ENCODE results near the gene KCTD13. TPM values are rescaled to one million over a fixed set of nuclear protein-coding genes. Genes with fewer than 3 reads are reported as not detected.
A peak's percentile ranks its signal among the peaks of the same experiment; 100 is the strongest.
"Not testable (repeated sequence)": the region's sequence is repeated elsewhere in the genome, so short reads cannot be mapped to it uniquely, and the experiment has no call there.

The KCTD13 gene
- total RNA-seq, 2 experiments from 2014 or later, result 44.6 to 48.4 TPM

DNA sequence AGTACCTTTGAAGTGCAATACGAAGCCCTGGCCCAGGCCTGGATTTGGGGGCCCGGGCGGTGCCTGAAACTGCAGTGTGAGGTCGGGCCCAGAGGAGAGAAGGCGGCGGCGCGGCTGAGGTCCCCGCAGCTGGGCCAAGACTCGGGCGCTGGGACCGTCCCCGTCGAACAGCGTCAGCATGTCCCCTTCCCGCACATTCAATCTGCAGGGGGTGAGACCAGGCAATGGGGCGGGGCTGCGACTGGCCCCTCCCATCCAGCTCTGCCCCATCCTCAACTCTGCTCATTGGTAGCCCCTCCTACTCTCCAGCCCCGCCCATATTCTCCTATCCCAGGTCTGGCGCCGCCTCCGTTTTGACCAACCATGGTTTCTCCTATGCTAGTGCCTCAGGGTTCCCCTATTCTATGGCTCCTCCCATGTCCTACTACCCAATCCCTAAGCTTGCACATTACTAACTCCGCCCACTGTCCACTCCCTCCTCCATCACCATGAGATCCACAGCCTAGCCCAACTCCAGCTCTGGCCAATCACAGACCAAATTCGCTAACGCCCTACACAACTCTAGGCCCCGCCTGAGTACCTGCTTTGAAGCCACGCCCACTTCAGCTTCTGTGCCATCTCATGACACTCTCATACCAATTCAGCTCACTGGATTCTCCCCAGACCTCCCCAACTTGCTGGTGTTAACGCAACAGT lies 48.6 kb downstream of the KCTD13 start:
- Mint-ChIP-seq H3K9me3 (ENCODE audit: low read depth) (no peaks in the 10 kb centered on the region), H3K36me3 (no peaks in the 10 kb centered on the region), H3K27me3 (peaks cover 38% of the 10 kb centered on the region), H3K4me3 (no peak overlapping the region), H3K4me1 (peaks cover 14% of the 10 kb centered on the region), H3K27ac (no peak overlapping the region)
- CTCF ChIA-PET, result interaction anchor here (0.5 to 2.2 kb wide), 4 partner anchors 10 to 196 kb away, joined by 3 to 7 read pairs (median 6); no protein-coding TSS in a partner anchor
- peak; percentile 69 for DNase-seq
- peak; percentile 75 for ATAC-seq

DNA sequence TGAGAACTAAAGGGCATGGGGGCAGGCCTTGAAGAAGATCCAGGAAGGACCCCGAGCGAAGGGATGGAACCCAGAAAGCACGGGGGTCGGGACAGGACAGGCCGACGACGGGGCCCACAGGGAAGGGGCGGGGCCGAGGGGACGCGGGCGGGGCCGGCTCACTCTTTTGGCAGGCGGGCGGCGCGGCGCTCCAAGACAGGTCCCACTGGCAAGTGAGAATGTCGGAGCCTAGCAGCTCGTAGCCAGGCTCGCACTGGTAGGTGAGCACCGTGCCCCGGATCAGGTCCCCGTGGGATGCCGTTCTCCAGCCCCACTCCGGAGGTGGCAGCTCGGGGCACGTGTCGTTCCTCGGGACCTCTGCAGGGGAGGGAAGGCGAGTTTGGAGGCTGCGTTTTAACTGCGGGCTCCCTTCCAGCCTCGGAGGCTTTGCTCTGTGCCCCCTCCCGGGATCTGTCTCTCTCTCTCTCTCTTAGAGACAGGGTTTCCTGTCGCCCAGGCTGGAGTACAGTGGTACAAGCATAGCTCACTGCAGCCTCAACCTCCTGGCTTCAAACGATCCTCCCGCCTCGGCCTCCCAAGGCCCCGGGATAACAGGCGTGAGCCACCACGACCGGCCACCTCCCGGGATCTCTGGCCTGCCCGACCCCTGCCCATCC lies 49.3 kb downstream of the KCTD13 start:
- peaks cover 38% of the 10 kb centered on the region for H3K27me3 Mint-ChIP-seq
- CTCF ChIA-PET, result interaction anchor here (0.7 to 2.2 kb wide), 3 partner anchors 9 to 40 kb away, joined by 3 to 7 read pairs (median 6); no protein-coding TSS in a partner anchor
- ATAC-seq (peak; percentile 66), DNase-seq (no peak)
- H3K4me1 Mint-ChIP-seq, result peaks cover 14% of the 10 kb centered on the region
- H3K36me3 Mint-ChIP-seq, result no peaks in the 10 kb centered on the region
- H3K27ac Mint-ChIP-seq, result no peak overlapping the region
- H3K4me3 Mint-ChIP-seq, result peak overlapping the region; percentile 54
- no peaks in the 10 kb centered on the region for H3K9me3 Mint-ChIP-seq (ENCODE audit: low read depth)

DNA sequence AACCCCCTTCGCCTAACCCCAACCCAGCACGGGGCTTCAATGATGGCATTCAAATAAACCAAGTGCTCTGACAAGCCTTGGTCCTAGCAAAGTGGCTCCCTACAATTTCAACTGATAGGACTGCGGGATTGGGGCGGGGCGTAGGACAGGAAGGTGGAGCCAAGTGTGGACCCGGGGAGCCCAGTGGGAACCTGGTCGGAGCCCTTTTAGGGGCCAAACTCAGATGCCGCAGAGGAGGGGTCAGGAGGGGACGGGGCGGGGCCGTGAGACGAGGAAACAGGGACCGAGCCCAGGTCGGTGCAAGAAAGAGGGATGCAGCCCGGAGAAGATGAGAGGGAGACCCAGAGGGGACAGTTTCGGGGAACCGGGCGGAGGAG lies 49.8 kb downstream of the KCTD13 start:
- DNase-seq (no peak), ATAC-seq (no peak)
- H3K9me3 Mint-ChIP-seq (ENCODE audit: low read depth), result no peaks in the 10 kb centered on the region
- CTCF ChIA-PET, result interaction anchor here (1.6 kb wide), 1 partner anchor 156 kb away, joined by 12 read pairs; no protein-coding TSS in a partner anchor
- H3K4me1 Mint-ChIP-seq, result peaks cover 14% of the 10 kb centered on the region
- peaks cover 38% of the 10 kb centered on the region for H3K27me3 Mint-ChIP-seq
- H3K4me3 Mint-ChIP-seq, result peak overlapping the region; percentile 54
- no peak overlapping the region for H3K27ac Mint-ChIP-seq
- no peaks in the 10 kb centered on the region for H3K36me3 Mint-ChIP-seq

DNA sequence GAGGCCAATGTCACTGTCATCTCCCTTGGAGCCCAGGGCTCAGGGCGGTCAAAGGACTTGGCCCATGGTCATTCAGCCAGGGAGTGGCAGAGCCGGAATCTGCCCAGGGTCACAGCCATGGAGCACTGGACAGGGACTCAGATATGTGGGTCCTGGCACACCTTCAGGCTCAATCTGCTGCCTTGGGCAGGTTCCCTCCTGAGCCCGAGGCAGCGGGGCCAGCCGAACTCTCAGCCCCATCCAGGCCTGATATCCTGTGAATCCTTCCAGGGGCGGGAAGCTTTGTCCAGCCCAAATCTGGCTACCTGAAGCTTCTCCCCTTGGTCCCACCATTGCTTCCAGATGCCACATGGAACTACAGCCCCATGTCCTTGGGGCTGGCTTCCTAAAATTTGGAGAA lies 50.8 kb downstream of the KCTD13 start:
- Mint-ChIP-seq H3K27ac (no peak overlapping the region), H3K9me3 (ENCODE audit: low read depth) (no peaks in the 10 kb centered on the region), H3K4me1 (peaks cover 14% of the 10 kb centered on the region), H3K27me3 (peaks cover 35% of the 10 kb centered on the region), H3K36me3 (no peaks in the 10 kb centered on the region), H3K4me3 (no peak overlapping the region)
- no peak for ATAC-seq
- no peak for DNase-seq
- CTCF ChIA-PET, result interaction anchor here (1.6 kb wide), 1 partner anchor 157 kb away, joined by 12 read pairs; no protein-coding TSS in a partner anchor

DNA sequence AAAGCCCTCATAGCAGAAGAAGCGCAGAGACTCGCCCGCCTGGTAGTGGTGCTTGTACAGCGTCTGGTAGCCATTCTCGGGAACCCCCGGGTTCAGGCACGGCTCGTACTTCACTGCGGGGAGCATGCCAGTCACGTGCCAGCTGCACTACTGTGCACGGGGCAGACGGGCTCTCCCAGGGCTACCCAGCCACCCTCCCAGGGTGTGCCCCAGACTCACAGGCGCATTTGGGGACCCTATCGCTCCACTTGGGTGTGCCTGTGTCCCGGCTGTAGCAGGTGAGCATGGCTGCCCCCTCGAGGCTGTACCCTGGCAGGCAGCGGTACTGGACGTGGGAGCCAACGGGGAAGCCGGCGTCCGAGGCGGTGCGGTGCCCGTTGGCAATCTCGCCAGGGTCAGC lies 52.7 kb downstream of the KCTD13 start:
- DNase-seq (no peak), ATAC-seq (no peak)
- H3K4me3 Mint-ChIP-seq, result no peak overlapping the region
- H3K9me3 Mint-ChIP-seq (ENCODE audit: low read depth), result no peaks in the 10 kb centered on the region
- H3K27ac Mint-ChIP-seq, result no peak overlapping the region
- H3K27me3 Mint-ChIP-seq, result peaks cover 31% of the 10 kb centered on the region
- H3K36me3 Mint-ChIP-seq, result no peaks in the 10 kb centered on the region
- peaks cover 14% of the 10 kb centered on the region for H3K4me1 Mint-ChIP-seq
- CTCF ChIA-PET, result interaction anchor here (0.5 kb wide), 1 partner anchor 53 kb away, joined by 3 read pairs; the partner anchor contains the start of gene KCTD13

DNA sequence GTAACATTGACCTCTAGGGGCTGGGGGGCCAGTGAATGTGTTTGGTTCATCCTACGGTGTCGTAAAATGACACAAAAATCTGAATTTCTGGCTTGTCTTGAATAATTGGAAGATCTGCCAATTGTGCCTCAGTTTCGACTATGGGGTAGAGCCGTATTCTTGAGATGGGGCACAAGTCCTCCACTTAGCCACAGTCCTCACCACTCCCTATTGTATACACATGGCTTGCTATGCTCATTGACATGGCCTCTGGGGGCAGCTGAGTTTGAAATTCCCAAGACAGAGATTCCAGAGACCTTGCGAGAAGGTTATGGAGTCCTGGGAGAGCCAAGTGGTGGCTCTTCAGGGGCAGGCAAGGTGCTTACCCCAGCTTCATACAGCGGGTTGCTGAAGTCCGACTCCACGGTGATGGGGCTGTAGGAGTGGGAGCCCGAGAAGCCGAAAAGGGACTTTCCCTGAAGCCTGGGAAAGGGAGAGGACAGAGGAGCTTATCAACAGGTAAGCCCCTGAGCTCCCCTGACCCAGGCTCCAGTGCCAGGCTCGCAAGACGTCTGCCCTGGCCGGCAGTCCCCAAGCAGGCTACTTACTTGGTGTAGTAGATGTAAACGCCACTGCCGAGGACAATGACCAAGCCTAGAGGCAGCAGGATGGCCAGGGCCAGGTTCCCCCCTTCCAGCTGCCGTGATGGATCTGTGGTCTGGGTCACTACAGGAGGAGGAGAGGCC lies 54.0 kb downstream of the KCTD13 start:
- Mint-ChIP-seq H3K9me3 (ENCODE audit: low read depth) (no peaks in the 10 kb centered on the region), H3K36me3 (no peaks in the 10 kb centered on the region), H3K4me1 (peaks cover 11% of the 10 kb centered on the region), H3K27me3 (peaks cover 18% of the 10 kb centered on the region), H3K4me3 (no peak overlapping the region), H3K27ac (no peak overlapping the region)
- ATAC-seq (no peak), DNase-seq (no peak)
- CTCF ChIA-PET, result no interaction called here

DNA sequence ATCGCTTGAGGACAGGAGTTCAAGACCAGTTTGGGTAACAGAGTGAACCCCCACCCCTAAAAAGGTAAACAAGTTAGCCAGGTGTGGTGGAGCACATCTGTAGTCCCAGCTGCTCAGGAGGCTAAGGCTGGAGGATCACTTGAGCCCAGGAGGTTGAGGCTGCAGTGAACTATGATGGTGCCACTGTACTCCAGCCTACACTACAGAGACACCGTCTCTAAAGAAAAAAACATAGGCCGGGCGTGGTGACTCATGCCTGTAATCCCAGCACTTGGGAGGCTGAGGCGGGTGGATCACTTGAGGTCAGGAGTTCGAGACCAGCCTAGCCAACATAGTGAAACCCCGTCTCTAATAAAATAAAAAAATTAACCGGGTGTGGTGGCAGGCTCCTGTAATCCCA lies 57.0 kb downstream of the KCTD13 start:
- not testable (repeated sequence) for H3K27ac Mint-ChIP-seq; ATAC-seq; H3K27me3 Mint-ChIP-seq; H3K4me3 Mint-ChIP-seq; H3K9me3 Mint-ChIP-seq (ENCODE audit: low read depth); DNase-seq; H3K4me1 Mint-ChIP-seq; H3K36me3 Mint-ChIP-seq
- CTCF ChIA-PET, result interaction anchor here (0.6 to 1.2 kb wide), 2 partner anchors 21 to 23 kb away, joined by 3 to 4 read pairs; no protein-coding TSS in a partner anchor

DNA sequence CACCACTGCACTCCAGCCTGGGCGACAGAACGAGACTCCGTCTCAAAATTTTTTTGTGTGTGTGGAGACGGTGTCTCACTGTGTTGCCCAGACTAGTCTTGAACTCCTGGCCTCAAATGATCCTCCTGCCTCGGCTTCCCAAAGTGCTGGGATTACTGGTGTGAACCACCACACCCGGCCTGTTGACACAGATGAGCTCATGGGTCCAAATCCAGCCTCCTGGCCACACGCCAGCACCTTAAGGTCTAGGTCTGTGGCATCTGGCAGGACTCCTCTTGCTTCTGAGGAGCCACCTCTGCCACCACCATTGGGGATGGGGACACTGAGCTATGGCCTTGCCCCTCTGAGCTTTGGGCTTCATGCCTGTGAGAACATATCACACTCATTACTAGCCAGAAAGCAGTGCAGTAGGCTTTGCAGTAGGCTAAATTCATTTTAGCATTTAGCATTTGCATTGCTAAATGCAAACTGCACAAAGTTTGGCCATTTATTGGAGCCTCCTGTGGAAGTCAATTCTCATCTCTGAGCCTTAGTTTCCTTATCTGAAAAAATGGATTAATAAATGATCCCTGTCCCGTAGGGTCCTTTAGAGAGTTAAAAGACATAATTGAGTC lies 57.5 kb downstream of the KCTD13 start:
- ATAC-seq (no peak), DNase-seq (no peak)
- CTCF ChIA-PET, result interaction anchor here (0.6 to 2.2 kb wide), 4 partner anchors 9 to 57 kb away, joined by 3 to 7 read pairs (median 4); partner anchors contain the start of gene KCTD13
- H3K9me3 Mint-ChIP-seq (ENCODE audit: low read depth), result no peaks in the 10 kb centered on the region
- H3K4me3 Mint-ChIP-seq, result no peak overlapping the region
- H3K27ac Mint-ChIP-seq, result no peak overlapping the region
- no peaks in the 10 kb centered on the region for H3K36me3 Mint-ChIP-seq
- H3K4me1 Mint-ChIP-seq, result peaks cover 8% of the 10 kb centered on the region
- peaks cover 2% of the 10 kb centered on the region for H3K27me3 Mint-ChIP-seq

DNA sequence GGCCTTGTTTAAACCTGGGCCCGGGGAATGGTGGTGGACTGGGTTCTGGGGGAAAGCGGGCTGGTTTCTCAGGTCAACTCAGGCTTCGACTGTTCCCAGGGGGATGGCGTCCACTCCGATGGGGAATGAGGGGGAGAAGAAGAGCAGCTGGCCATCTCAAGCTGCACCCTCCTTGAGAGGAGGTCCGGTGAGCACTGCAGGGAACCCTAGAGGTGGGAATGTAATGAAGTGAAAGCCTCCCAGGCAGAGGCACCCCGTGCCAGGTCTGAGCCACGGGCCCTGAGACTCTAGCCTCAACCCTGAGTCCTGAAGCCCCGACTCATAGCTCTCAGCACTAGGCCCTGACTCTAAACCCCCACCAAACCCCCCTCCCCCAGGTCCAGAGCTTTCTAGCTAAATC lies 61.8 kb downstream of the KCTD13 start:
- CTCF ChIA-PET, result interaction anchor here (1.0 to 1.5 kb wide), 5 partner anchors 16 to 164 kb away, joined by 3 to 8 read pairs (median 4); partner anchors contain the start of gene KCTD13

DNA sequence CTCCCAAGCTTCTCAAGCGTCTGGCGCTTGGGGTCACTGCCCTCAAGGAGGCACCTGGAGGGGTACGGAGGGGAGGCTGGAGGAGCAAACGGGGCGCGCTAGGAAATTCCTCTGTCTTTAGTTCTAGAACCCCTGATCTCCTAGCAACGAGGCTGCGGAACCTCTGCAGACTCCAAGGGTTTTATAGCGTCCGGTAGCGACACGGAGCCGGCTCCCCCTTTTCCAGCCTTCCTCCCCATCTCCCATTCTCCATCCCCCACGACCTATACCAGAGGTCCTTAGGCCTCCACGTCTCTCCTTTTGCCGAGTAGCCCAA lies 62.4 kb downstream of the KCTD13 start:
- no peak for DNase-seq
- Mint-ChIP-seq H3K27ac (peak overlapping the region; percentile 98), H3K4me3 (peak overlapping the region; percentile 99), H3K36me3 (peaks cover 10% of the 10 kb centered on the region), H3K9me3 (ENCODE audit: low read depth) (no peaks in the 10 kb centered on the region), H3K27me3 (peaks cover 2% of the 10 kb centered on the region), H3K4me1 (peaks cover 24% of the 10 kb centered on the region)
- CTCF ChIA-PET, result interaction anchor here (0.7 to 1.5 kb wide), 8 partner anchors 9 to 168 kb away, joined by 3 to 8 read pairs (median 4); partner anchors contain the start of gene KCTD13
- no peak for ATAC-seq

More for the DNA sequence above, 61.8 kb downstream of the KCTD13 start:
- no peak for DNase-seq
- H3K27me3 Mint-ChIP-seq, result peaks cover 2% of the 10 kb centered on the region
- ATAC-seq, result no peak
- H3K9me3 Mint-ChIP-seq (ENCODE audit: low read depth), result no peaks in the 10 kb centered on the region
- peaks cover 24% of the 10 kb centered on the region for H3K4me1 Mint-ChIP-seq
- peaks cover 9% of the 10 kb centered on the region for H3K36me3 Mint-ChIP-seq
- no peak overlapping the region for H3K27ac Mint-ChIP-seq
- no peak overlapping the region for H3K4me3 Mint-ChIP-seq

DNA sequence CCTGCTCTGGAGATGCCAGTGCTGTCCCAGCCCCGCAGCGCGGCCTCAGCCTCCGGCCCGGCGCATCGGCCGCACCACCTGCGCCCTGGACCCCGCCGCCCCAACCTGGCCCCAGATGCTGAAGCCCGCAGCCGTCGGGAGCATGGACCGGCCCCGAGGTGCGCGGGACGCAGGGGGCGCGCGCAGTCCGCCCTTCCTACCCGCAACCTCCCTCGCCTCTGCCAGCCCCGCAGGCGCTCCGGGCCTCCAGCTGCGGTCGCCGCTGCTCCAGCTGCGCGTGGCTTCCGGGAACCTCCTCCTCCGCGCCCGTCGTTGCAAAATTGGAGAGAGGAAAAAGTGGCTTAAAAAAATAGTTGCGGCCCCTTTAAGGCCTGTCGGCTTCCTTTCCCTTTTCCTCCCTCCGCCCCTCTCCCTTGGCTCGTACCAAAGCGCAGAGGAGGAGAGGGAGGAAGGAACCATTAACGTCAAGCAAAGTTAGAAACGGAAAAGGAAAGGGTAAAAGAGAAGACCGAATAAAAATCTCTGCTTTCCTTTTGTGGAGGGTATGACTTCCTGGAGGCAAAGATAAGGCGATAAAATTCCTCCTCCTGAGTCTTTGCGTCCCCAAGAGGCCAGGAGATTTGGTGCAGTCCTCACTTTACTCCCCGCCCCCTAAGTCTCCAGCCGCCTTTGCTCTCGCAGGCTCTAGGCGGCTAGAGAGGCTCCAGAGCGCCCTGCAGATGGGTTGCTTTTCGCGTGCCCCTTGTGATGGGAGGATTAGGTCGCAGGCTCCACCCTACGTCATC lies 63.0 kb downstream of the KCTD13 start, which contains the start of gene CDIPT:
CDIPT (minus strand) TSS at position 343 of the 785 bp plus-strand sequence. CDS start 369 bp downstream, outside the sequence.
- Mint-ChIP-seq H3K4me1 (peaks cover 24% of the 10 kb centered on the region), H3K27me3 (peaks cover 2% of the 10 kb centered on the region), H3K4me3 (peak within 1 kb of the TSS; percentile 99), H3K36me3 (peaks cover 13% of the 10 kb centered on the region), H3K27ac (peak within 1 kb of the TSS; percentile 98), H3K9me3 (ENCODE audit: low read depth) (no peaks in the 10 kb centered on the region)
- peak; percentile 98 for ATAC-seq
- peak; percentile 97 for DNase-seq
- CTCF ChIA-PET, result interaction anchor here (0.7 to 1.5 kb wide), 8 partner anchors 8 to 169 kb away, joined by 3 to 8 read pairs (median 4); partner anchors contain the start of gene KCTD13

DNA sequence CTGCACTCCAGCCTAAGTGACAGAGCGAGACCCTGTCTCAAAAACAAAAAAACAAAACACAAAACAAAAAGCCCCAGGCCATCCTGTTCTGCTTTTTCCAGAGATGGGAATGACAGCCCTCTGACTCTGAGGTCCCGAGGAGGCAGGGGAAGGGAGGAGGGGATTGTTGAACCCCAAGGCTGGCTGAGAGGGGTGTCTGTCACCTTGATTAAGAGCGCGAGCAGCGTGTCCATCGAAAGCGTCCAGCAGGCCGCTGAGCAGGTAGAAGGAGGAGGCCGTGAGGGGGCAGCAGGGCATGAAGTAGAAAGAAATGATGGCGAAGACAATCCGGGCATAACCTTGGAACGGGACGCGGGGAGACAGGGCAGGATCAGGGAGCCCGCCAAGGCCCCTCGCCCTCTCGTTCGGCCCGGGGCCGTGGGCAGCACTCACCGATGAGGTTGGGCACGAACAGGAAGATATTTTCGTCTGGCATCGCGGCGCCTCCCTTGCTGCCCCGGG lies 63.6 kb downstream of the KCTD13 start:
- Mint-ChIP-seq H3K27ac (peak overlapping the region; percentile 98), H3K4me1 (peaks cover 19% of the 10 kb centered on the region), H3K9me3 (ENCODE audit: low read depth) (no peaks in the 10 kb centered on the region), H3K36me3 (peaks cover 13% of the 10 kb centered on the region), H3K27me3 (peaks cover 2% of the 10 kb centered on the region), H3K4me3 (peak overlapping the region; percentile 99)
- CTCF ChIA-PET, result interaction anchor here (1.0 to 3.2 kb wide), 3 partner anchors 14 to 46 kb away, joined by 3 to 14 read pairs (median 8); no protein-coding TSS in a partner anchor
- ATAC-seq, result peak; percentile 0
- DNase-seq, result no peak
